Left ventricle myocardium superior (tissue), 1 donor: Measurements from ENCODE around the gene DISP3. TPM values are rescaled to one million over a fixed set of nuclear protein-coding genes. Genes with fewer than 3 reads are reported as not detected.
A peak's percentile ranks its signal among the peaks of the same experiment; 100 is the strongest.

Experiments
- ATAC-seq: fragments of 200-7000 bp; cut with Tn5 transposase; one replicate; pipeline ENCODE4 v1.9.1; 2020; ENCODE audit warnings: mild to moderate bottlenecking, moderate library complexity
- DNase-seq: peaks from one replicate; pipeline ENCODE4 v3.0.0-alpha.2; 2020
- intact Hi-C: fragments of 100-400 bp; cut with micrococcal nuclease; formaldehyde crosslinking; loops from one replicate; pipeline ENCODE4 v1.11.0; 2022
- long read RNA-seq: library from polyadenylated mRNA; unstranded; transcript quantifications from one replicate; pipeline ENCODE4 v2.0.0, GENCODE V29; 2021
- total RNA-seq: library from RNA; stranded (reverse); fragmentation: NEBNext Ultra II Directional; extraction: Animal tissue kit (Norgen Biotek cat#: 25700); gene quantifications from one replicate; pipeline ENCODE4 v1.2.1, GENCODE V29; 2021
- donor health status: DM: no; HTN: yes; CAD: no; lungs with severe emphysema.

DISP3 gene
- total RNA-seq: 0.12 TPM
- long read RNA-seq: 0 reads

DNA sequence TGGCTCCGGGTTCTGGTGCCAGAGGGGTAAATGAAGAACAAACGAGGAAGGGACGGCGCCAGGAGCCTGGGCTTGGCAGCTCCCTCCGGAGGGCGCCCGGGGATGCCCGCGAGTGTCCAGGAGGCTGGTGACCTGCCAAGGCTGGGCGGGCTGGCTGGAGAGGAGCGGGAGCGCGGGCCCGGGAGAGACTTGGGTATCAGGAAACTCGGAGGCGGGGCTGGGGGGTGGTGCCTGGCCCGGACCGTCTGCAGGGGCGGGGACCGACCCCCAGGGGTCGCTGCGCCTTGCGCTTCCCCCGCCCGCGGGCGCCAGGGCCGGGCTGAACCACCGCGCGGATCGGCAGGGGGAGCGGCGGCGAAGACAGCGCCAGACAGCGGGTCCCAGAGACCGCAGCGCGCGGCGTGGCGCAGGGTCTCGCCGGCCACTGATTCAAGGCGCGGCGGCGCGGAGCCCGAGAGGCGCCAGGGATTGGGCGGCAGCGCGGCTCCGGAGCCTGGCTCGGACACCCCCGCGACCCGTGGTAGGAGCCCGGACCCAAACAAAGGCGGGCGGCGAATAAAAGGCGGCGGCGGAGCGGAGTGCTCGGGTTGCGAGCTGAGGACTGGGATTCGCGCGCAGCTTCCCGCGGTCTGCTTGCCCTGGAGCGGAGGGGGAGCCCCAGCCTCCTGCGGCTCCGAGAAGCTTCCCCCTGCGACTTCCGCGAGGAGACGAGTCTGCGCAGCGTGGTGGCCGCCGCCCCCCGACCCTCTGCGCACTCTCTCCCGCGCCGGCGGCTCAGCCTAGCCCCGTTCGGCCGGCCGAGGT, at the start of gene DISP3:
TSS of gene DISP3 (plus strand) at position 585 of the 804 bp plus-strand sequence. CDS start 21,838 bp downstream, outside the sequence.
- peak; percentile 79 for ATAC-seq
- intact Hi-C loops: no loop called here
- peak; percentile 54 for DNase-seq

DNA sequence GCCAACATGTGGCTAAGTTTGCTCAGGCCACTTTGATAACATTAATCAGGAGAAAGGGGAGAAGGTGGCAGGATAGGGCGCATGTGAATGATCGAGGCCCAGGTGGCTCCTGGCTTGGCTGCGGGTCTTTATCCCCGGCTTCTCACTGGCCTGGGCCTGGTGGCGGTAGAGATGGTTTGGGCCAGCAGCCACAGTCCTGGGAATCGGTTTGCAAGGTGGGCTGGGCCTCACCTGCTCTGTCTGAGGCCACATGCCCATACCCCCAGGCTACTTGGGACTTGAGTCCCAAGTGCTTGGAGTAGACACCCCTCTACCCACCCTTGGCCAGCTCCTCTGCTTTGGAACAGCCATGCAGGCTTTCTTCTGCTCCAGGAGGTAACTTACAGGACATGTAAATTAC, 49.7 kb upstream of the DISP3 start:
- intact Hi-C loops: no loop called here
- no peak for ATAC-seq
- DNase-seq: no peak

GRCh38 chr1:11429935-11430334, 49.0 kb upstream of the DISP3 start:
- DNase-seq: no peak
- ATAC-seq: no peak
- intact Hi-C loops: no loop called here

GRCh38 chr1:11431941-11432507, 46.9 kb upstream of the DISP3 start:
- intact Hi-C loops: no loop called here
- no peak for DNase-seq
- ATAC-seq: no peak

DNA sequence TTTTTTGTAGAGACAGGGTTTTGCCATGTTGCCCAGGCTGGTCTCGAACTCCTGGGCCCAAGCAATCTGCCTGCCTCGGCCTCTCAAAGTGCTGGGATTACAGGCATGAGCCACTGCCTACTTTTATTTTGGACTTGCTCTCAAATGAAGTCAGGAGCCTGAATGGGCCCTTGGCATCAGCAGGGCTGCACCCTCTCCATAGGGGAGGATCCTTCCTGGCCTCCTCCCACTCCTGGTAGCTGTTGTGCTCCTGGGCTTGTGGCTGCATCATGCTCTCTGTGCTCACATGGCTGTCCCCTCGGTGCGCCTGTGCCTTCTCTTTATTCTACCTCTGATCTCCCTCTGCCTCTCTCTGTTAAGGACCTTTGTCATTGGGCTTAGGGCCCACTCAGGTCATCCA, 46.4 kb upstream of the DISP3 start:
- ATAC-seq: no peak
- intact Hi-C loops: no loop called here
- no peak for DNase-seq

DNA sequence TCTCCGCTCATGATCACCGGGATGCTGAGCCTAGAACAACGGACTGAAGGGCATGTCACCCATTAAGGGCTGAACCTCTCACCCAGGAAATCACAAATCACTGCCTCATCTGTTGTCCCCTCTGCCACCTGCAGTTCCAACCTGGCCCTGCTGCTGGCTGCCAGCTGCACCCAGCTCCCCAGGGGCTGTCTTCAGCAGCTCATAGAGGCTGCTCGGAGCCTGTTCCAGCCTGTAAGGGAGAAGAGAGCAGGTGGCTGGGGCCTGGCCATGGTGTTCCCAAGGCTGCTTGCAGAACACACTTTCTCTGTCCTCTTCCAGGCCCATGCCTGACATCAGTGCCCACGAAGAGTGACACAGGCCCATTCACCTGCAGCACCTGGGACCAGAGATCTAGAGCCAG, 44.5 kb upstream of the DISP3 start:
- DNase-seq: no peak
- ATAC-seq: no peak
- intact Hi-C loops: no loop called here

- DNase-seq (no peak), ATAC-seq (no peak)
- intact Hi-C loops: no loop called here
Measured at GRCh38 chr1:11434926-11435325, 44.0 kb upstream of the DISP3 start.

- ATAC-seq: no peak
Measured at GRCh38 chr1:11438996-11439395, 40.0 kb upstream of the DISP3 start.

DNA sequence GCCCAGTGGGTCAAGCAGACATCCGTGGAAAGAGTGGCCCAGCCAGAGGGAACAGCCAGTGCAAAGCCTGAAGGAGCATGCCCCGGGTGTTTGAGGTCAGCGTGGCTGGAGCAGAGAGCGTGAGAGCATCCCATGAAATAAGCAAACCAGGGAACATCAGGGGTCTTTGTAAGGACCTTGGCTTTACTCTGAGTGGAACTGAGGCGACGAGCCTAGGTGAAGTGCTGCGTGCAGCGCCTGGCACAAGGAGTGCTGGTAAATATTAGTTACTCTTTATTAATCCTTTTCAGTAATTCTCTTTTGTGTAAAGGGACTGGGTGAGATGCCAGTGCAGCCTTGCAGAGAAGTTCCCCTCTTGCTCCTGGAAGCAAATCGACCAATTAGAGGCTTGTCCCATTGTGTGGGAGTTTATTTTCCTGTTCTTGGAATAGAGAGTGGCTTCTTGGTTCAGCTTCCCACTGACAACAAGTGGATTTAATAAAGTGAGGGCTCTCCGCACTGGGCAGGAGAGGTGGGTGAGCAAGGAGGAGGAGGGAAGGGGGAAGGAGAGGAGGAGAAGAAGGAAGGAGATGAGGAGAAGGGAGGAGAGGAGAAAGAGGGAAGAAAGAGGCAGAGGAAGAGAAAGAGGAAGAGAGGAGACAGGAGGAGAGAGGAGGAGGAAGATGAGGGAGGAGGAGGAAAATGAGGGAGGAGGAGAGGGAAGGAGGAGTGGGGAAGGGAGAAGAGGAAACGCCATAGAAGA, 37.6 kb upstream of the DISP3 start:
- DNase-seq: no peak
- ATAC-seq: no peak
- intact Hi-C loops: no loop called here

More at GRCh38 chr1:11438996-11439395, 40.0 kb upstream of the DISP3 start:
- DNase-seq: no peak
- intact Hi-C loops: no loop called here

- ATAC-seq (no peak), DNase-seq (no peak)
- intact Hi-C loops: no loop called here
Measured at GRCh38 chr1:11443043-11443442, 35.9 kb upstream of the DISP3 start.

GRCh38 chr1:11443961-11444658, 34.8 kb upstream of the DISP3 start:
- no peak for DNase-seq
- no peak for ATAC-seq
- intact Hi-C loops: no loop called here

DNA sequence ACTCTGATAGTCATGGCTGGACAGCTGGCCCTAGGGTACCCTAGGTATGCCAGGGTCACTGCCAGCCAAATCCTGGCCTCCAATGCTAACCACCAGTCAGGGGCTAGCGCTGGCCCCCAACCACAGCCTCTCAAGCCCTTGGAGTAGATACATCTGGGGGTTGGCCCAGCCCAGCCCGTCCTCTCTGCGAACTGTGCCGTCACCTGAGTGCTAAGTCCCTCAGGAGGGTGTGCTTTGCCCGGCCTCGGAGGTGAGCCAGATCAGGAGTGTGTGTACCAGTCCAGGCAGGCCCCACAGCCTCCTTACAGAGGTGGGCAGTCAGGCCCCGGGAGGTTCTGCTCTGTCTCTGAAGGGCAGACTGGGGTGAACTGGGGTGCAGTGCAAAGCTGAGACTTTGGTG, 34.0 kb upstream of the DISP3 start:
- ATAC-seq: no peak
- intact Hi-C loops: no loop called here

GRCh38 chr1:11447903-11448302, 31.1 kb upstream of the DISP3 start:
- intact Hi-C loops: no loop called here
- no peak for DNase-seq
- ATAC-seq: no peak

More for the DNA sequence above, 34.0 kb upstream of the DISP3 start:
- no peak for DNase-seq

DNA sequence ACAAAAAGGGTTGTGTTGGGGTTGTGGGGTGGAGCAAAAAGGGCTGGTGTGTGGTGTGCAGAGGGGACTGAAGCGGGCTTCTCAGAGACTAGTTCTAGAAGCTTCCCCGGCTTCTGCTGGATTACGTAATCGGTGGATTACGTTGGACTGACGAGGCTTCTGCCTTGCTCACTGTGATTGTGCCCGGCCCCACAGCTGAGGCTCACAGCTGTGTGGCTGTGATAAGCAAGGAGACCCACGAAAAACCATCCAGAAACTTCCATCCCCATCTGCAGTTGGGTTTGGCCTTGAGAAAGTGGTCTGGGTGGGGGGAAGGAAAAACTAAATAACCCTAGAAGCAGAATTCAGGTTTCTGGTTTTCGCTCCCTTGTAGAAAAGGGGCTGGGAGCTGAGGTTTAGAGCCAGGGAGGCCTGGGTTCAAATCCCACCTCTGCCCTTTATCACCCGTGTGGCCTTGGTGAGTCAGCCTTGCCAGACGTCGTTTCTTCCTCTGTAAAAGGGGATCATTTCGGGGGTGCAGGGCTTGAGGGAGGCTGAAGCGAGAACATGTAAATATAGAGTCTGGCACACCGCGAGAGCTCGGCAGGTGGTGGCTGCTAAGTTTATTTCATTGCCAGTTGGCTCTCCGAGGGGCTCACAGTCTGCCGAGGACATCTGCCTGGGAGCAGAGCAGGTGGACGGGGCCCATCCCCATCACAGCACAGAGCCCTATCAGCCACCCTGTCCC, 30.4 kb upstream of the DISP3 start:
- no peak for DNase-seq
- intact Hi-C loops: no loop called here
- no peak for ATAC-seq

GRCh38 chr1:11449100-11449403, 29.9 kb upstream of the DISP3 start:
- intact Hi-C loops: no loop called here
- ATAC-seq: no peak
- DNase-seq: no peak

GRCh38 chr1:11450310-11450709, 28.6 kb upstream of the DISP3 start:
- intact Hi-C loops: no loop called here
- no peak for ATAC-seq
- no peak for DNase-seq

DNA sequence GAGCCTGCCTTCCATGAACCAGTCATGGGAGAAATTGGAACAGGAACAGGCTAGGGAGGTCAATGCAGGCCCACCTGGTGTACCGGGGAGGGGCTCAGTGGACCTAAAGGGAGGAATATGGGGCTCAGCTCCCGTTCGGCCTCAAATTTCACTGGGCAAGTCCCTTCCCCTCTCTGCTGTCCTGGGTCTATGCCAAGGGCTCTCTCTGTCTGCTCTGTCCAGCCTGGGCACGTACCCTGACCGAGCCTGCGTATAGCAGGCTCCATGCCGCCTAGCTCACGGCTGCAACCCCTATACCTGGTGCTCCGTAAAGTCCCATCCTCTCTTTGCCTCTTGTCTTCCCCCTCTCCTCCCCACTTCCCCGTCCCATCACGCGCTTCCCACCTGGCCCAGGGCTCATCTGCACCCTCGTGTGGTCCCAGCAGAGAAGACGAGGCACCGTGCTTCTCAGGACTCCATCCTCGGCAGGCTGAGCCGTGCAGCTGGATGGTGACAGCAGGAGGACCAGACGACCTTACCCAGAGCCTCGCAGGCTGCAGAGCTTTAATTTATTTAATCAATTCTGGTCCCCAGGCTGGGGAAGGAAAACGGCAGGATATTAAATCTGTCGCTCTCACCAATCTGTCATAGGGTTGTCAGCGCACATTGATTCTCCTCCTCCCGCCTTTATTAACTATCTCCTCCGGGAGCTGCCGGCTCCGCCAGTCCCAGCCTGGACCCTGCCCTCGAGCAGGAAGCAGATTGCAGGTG, 25.0 kb upstream of the DISP3 start:
- DNase-seq (no peak), ATAC-seq (no peak)
- intact Hi-C loops: no loop called here

DNA sequence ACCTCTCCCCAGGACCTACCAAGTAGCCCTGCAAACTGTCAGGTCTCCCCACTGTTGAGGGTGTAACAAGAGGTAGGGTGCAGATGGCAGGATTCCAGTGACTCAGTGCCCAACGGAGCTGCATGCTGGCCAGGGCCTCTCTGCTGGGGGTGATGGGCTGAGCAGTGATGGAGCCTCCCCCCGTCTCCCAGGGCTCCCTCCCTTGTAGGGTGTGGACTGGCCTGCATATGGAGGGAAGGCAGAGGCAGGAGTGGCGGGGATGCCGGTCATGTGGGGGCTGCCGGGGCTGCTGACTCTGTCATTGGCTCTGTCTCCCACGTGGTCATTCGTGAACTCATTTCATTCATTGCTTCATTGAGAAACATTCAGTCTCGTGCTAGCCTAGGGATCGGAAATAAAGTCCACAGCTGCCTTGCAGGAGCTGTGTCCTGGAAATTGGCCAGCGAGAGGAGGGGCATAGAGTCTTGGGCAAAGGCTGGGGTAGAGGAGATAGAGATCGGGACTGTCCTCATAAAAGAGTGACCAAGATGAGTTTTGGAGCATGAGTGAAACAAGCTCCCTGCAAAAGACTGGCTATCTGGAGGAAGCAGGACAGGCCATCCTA, 22.9 kb upstream of the DISP3 start:
- ATAC-seq (no peak), DNase-seq (no peak)
- intact Hi-C loops: no loop called here
